Left cardiac atrium (tissue), 4 donors: ENCODE measurements around the gene NDRG3. TPM values are rescaled to one million over a fixed set of nuclear protein-coding genes. Genes with fewer than 3 reads are reported as not detected.
"Not testable (repeated sequence)": the region's sequence is repeated elsewhere in the genome, so short reads cannot be mapped to it uniquely, and the experiment has no call there.

Experiments
- ATAC-seq, 2 donors: fragments of 200-7000 bp; cut with Tn5 transposase; one replicate each; pipeline ENCODE4 v1.9.1; 2020; ENCODE audit warnings: mild to moderate bottlenecking in 2 of 2, moderate library complexity in 2 of 2
- DNase-seq: peaks from one replicate; pipeline ENCODE4 v3.0.0-alpha.2; 2020
- intact Hi-C, 2 donors: fragments of 100-400 bp; cut with DNase I; formaldehyde crosslinking; loops; one replicate each; pipeline versions ENCODE4 v1.14.1 to v1.15.1; 2022 to 2023
- total RNA-seq, 2 donors: library from RNA; stranded (reverse); fragmentation: NEBNext Ultra II Directional; extraction: Animal tissue kit (Norgen Biotek cat#: 25700); gene quantifications; one replicate each; pipeline ENCODE4 v1.2.1, GENCODE V29; 2021
- donor health status: DM: no; HTN: yes; CAD: no.
- donor health status: DM: no; HTN: yes; CAD: no; lungs with severe emphysema.
- donor health status: DM: yes; HTN: yes; CAD: no.
- donor health status: Dilated cardiomyopathy.

Gene NDRG3
- total RNA-seq, 2 donors from 2014 or later = 25.8 to 32.7 TPM

GRCh38 chr20:36629719-36630681, 115.9 kb downstream of the NDRG3 start:
- intact Hi-C loops = no loop called here
- DNase-seq = no peak
- ATAC-seq = peak in 1 of 2 donors; percentile 29

- DNase-seq (no peak), ATAC-seq (no peak)
- intact Hi-C loops = no loop called here
Observed at GRCh38 chr20:36628076-36628475, 117.8 kb downstream of the NDRG3 start.

DNA sequence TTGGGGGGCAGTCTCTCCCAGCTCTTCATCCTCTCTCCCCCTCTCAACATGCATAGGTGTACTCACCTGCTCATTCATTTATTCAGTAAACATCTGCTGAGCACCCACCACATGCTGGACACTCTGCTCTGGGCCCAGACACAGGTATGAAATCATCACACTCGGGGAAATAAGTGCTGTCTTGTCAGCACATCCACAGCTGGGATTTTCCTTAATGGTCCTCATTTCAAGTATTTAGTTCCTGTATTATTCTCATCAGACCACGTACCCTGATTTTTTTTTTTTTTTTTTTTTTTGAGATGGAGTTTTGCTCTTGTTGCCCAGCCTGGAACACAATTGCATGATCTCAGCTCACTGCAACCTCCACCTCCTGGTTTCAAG, 121.0 kb downstream of the NDRG3 start:
- ATAC-seq = no peak
- intact Hi-C loops = no loop called here
- no peak for DNase-seq

GRCh38 chr20:36624068-36624943, 121.6 kb downstream of the NDRG3 start:
- peak; percentile 30 for DNase-seq
- intact Hi-C loops = no loop called here
- peak; percentile 68 to 80 for ATAC-seq

DNA sequence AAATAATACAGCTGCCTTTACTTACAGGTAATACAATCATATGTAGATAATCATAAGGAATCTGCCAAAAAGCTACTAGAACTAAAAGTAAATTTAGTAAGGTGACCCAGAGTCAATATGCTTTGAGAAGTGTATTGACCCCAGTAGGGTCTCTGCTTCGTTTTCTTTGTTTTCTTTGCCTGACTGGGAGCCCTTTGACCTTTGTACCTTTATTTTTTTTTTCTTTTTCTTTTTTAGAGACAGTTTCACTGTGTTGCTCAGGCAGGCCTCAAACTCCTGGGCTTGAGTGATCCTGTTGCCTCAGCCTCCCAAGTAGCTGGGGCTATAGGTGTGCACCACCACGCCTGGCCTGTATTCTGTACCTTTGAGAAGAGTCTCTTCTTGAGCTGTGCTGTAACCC, 122.4 kb downstream of the NDRG3 start:
- no peak for ATAC-seq
- intact Hi-C loops = no loop called here
- DNase-seq = no peak

- no peak for DNase-seq
- intact Hi-C loops = no loop called here
- no peak for ATAC-seq
Observed at GRCh38 chr20:36620917-36621316, 125.0 kb downstream of the NDRG3 start.

DNA sequence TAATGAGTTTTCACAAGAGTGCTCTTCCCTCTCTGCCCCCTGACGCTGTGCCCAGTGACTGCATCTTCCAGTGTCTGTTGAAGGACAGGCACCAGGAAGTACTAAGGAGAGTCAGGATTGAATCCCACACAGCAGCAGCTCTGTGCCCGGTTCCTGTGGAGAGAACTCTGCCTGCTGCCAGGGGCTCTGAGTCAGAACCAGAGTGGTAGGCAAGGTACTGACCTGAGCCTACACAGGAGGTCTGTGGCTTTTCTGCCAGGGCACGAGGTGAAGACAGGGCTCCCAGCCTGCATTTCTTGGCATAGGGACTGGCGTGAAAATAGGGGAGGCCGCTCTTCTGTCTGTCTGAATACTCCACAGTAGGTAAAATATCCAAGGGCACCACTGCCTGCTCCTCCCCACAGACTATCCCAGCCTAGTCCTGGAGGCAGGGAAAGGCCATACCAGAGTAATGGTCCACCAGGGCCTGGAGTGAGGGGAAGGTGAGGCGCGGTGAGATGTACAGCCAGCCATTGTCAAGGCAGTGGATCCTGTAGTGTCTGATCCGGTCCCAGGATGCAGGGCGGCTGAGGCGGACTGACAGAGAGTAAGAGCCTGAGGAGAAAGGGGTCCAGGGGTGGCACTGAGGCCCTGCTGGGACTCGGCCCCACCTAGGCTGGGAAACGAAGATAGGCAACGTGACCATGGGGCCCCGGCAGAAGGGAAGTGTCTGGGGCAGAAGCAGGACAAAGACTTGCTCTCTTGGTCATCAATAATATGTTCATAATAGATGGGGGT, 130.9 kb downstream of the NDRG3 start:
- intact Hi-C loops = loop anchor here in 1 of 2 donors (10.0 kb wide), 1 partner anchor 140 kb away; no protein-coding TSS in a partner anchor
- ATAC-seq (no peak), DNase-seq (no peak)

DNA sequence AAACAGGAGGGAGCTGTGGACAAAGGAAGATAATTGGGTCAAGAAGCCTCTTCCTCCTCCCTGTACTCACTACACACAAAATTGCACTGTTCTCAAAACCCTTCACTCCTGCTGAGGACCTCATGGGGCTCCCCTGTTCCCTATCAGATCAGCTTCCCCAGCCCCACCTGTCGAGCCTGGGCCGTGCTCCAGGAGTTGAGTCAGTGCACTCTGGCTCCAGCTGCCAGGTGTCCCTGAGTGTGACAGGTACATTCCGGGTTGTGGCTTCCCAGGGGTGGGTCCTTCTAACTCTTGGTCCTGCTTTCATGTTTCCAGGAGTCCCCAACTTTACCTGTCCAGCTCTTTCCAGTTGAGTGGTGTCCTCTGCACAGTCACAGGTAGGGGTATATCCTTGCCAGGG, 131.9 kb downstream of the NDRG3 start:
- no peak for ATAC-seq
- intact Hi-C loops = loop anchor here in 1 of 2 donors (10.0 kb wide), 1 partner anchor 141 kb away; no protein-coding TSS in a partner anchor

GRCh38 chr20:36611625-36612024, 134.3 kb downstream of the NDRG3 start:
- ATAC-seq = no peak
- intact Hi-C loops = loop anchor here in 1 of 2 donors (10.0 kb wide), 1 partner anchor 143 kb away; no protein-coding TSS in a partner anchor
- no peak for DNase-seq

More for the DNA sequence above, 131.9 kb downstream of the NDRG3 start:
- no peak for DNase-seq

- ATAC-seq, DNase-seq, intact Hi-C loops: not testable (repeated sequence)
Observed at GRCh38 chr20:36608388-36608728, 137.5 kb downstream of the NDRG3 start.

- ATAC-seq = no peak
- DNase-seq = no peak
- intact Hi-C loops = no loop called here
Observed at GRCh38 chr20:36607586-36608387, 138.1 kb downstream of the NDRG3 start.

- intact Hi-C loops = no loop called here
- ATAC-seq = no peak
- no peak for DNase-seq
Observed at GRCh38 chr20:36606158-36607066, 139.5 kb downstream of the NDRG3 start.

- ATAC-seq (peak; percentile 97 to 98), DNase-seq (peak; percentile 99)
- intact Hi-C loops = no loop called here
Observed at GRCh38 chr20:36605399-36606157, 140.3 kb downstream of the NDRG3 start, which contains the start of gene RAB5IF. Gene RAB5IF, plus strand, starts transcription at chr20:36605779. Its CDS starts 173 bp downstream, at chr20:36605952.

DNA sequence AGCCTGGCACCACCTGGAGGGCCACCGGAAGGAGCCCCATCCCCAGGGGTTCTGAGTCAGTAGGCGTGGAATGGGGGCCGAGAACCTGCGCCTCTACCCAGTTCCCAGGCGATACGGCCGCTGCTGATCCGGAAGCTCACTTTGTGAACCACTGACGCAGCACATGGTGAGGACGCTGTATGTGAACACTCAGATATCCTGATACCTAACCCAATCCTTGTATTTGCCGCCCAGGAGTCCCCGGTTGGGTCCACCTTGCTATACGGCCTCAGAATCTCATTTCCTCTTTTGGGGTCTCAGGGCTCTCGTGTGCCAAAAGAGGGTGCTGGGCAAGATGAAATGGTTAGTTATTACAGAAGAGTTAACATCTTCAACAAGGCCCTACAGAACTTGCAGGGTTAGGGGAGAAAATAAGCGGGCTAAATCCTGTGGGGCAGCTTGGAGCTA, 140.9 kb downstream of the NDRG3 start:
- intact Hi-C loops = no loop called here
- DNase-seq = peak; percentile 46
- ATAC-seq = peak in 1 of 2 donors; percentile 17
